NCI-H128 (cell line): ENCODE measurements around the gene TEKTIP1.

ENCODE experiments used
- DNase-seq: peaks from one replicate; lab custom pipeline; 2025; ENCODE audit not compliant: unreplicated experiment; lab: John Stamatoyannopoulos, UW

The TEKTIP1 gene

GRCh38 chr19:3536429-3537100, 2.4 kb upstream of the TEKTIP1 start:
- no peak for DNase-seq

- no peak for DNase-seq
These were observed 1.9 kb upstream of the TEKTIP1 start for GRCh38 chr19:3537101-3537437.

GRCh38 chr19:3537438-3538240, 1.3 kb upstream of the TEKTIP1 start:
- no peak for DNase-seq

- DNase-seq: no peak
These were observed 580 bp upstream of the TEKTIP1 start for GRCh38 chr19:3538258-3538929.

- DNase-seq: no peak
These were observed 763 bp downstream of the TEKTIP1 start for GRCh38 chr19:3539756-3540118.

- no peak for DNase-seq
These were observed 4.4 kb downstream of the TEKTIP1 start for GRCh38 chr19:3543150-3544057.

- no peak for DNase-seq
These were observed 5.0 kb downstream of the TEKTIP1 start for GRCh38 chr19:3544058-3544376.

- peak; percentile 3 for DNase-seq
These were observed 6.0 kb downstream of the TEKTIP1 start for GRCh38 chr19:3544742-3545668.

GRCh38 chr19:3545669-3546034, 6.7 kb downstream of the TEKTIP1 start:
- DNase-seq: no peak

GRCh38 chr19:3546119-3546518, 7.1 kb downstream of the TEKTIP1 start:
- DNase-seq: no peak

GRCh38 chr19:3547301-3547731, 8.3 kb downstream of the TEKTIP1 start:
- DNase-seq: no peak

GRCh38 chr19:3547767-3548282, 8.9 kb downstream of the TEKTIP1 start:
- DNase-seq: no peak

GRCh38 chr19:3548606-3549005, 9.6 kb downstream of the TEKTIP1 start:
- no peak for DNase-seq

GRCh38 chr19:3549816-3550215, 10.8 kb downstream of the TEKTIP1 start:
- DNase-seq: no peak

GRCh38 chr19:3550947-3551791, 12.2 kb downstream of the TEKTIP1 start:
- no peak for DNase-seq

GRCh38 chr19:3551792-3552095, 12.8 kb downstream of the TEKTIP1 start:
- no peak for DNase-seq

GRCh38 chr19:3554254-3555083, 15.5 kb downstream of the TEKTIP1 start:
- no peak for DNase-seq

GRCh38 chr19:3555653-3556422, 16.9 kb downstream of the TEKTIP1 start:
- DNase-seq: no peak
